Measurements from ENCODE around the gene ALG9.

GRCh38 chr11:111762526-111762925 lies 108.9 kb downstream of the ALG9 start:
- TF ChIP-seq CTCF (IDR thresholded peaks at IDR 0.05; ENCODE audit: insufficient read depth, low read depth, low read length): no peak
- no peak for TF ChIP-seq EZH2 (IDR thresholded peaks at IDR 0.05; ENCODE audit: insufficient read depth, low read length)
